WTC11 (cell line): Measurements from ENCODE around the gene PPP1R18. TPM values are rescaled to one million over a fixed set of nuclear protein-coding genes. Genes with fewer than 3 reads are reported as not detected.

Experiments
- ATAC-seq: fragments of 200-7000 bp; cut with Tn5 transposase; 2 replicates; pipeline ENCODE4 v1.10.0; 2021; ENCODE audit warnings: mild to moderate bottlenecking, moderate library complexity
- CTCF ChIA-PET: fragments of 300-600 bp; sonication (Branson Sonifier 250); formaldehyde crosslinking; loops from one replicate; lab custom pipeline; 2021; ENCODE audit warnings: antibody characterized with exemption; lab: Charles Lee
- POLR2A ChIA-PET: fragments of 350-600 bp; sonication (Branson Sonifier 250); formaldehyde crosslinking; loops from one replicate; lab custom pipeline; 2021; ENCODE audit warnings: antibody characterized with exemption; lab: Charles Lee
- DNase-seq: peaks from one replicate; pipeline ENCODE4 v3.0.0; 2021; ENCODE audit warnings: low spot score
- H3K27ac Mint-ChIP-seq: 2 replicates; pipeline ENCODE4 v1.8.0; 2021; ENCODE audit warnings: mixed read lengths
- H3K27me3 Mint-ChIP-seq: 2 replicates; pipeline ENCODE4 v1.8.0; 2021; ENCODE audit warnings: low read depth, mild to moderate bottlenecking, moderate library complexity, mixed read lengths
- H3K36me3 Mint-ChIP-seq: 2 replicates; pipeline ENCODE4 v1.8.0; 2021; ENCODE audit warnings: mixed read lengths
- H3K4me1 Mint-ChIP-seq: 2 replicates; pipeline ENCODE4 v1.8.0; 2022; ENCODE audit warnings: mixed read lengths
- H3K4me3 Mint-ChIP-seq: 2 replicates; pipeline ENCODE4 v1.8.0; 2021; ENCODE audit warnings: mild to moderate bottlenecking, moderate library complexity, mixed read lengths
- H3K9me3 Mint-ChIP-seq: 2 replicates; pipeline ENCODE4 v1.8.0; 2021; ENCODE audit warnings: mixed read lengths
- ATF1 ChIP-seq: sonication (generic); formaldehyde crosslinking; IDR thresholded peaks from 2 replicates; pipeline ENCODE4 v1.8.1; 2023; ENCODE audit warnings: mild to moderate bottlenecking, moderate library complexity, missing genetic modification reagents
- ATF6 ChIP-seq: sonication (generic); formaldehyde crosslinking; IDR thresholded peaks from 2 replicates; pipeline ENCODE4 v1.8.1; 2023; ENCODE audit warnings: mild to moderate bottlenecking, missing genetic modification reagents
- CDX4 ChIP-seq: fragments of 250-450 bp; sonication (Bioruptor Pico); IDR thresholded peaks from 2 replicates; pipeline ENCODE4 v1.9.0; 2021; ENCODE audit warnings: moderate library complexity, mild to moderate bottlenecking, inconsistent platforms, borderline replicate concordance
- CREM ChIP-seq: sonication (generic); formaldehyde crosslinking; IDR thresholded peaks from 2 replicates; pipeline ENCODE4 v1.8.1; 2022; ENCODE audit warnings: mild to moderate bottlenecking, missing genetic modification reagents, moderate library complexity
- ERG ChIP-seq: fragments of 250-450 bp; sonication (Bioruptor Pico); IDR thresholded peaks from 2 replicates; pipeline ENCODE4 v1.8.0; 2021; ENCODE audit warnings: mild to moderate bottlenecking
- GABPB1 ChIP-seq: sonication (generic); formaldehyde crosslinking; IDR thresholded peaks from 2 replicates; pipeline ENCODE4 v1.8.1; 2023; ENCODE audit warnings: mild to moderate bottlenecking, missing genetic modification reagents
- JUN ChIP-seq: sonication (generic); formaldehyde crosslinking; IDR thresholded peaks from 2 replicates; pipeline ENCODE4 v1.8.0; 2023; ENCODE audit warnings: mild to moderate bottlenecking, missing genetic modification reagents
- NFE2L1 ChIP-seq: sonication (generic); formaldehyde crosslinking; IDR thresholded peaks from 2 replicates; pipeline ENCODE4 v1.8.1; 2023; ENCODE audit warnings: missing genetic modification reagents
- NR3C1 ChIP-seq: sonication (generic); formaldehyde crosslinking; conservative IDR thresholded peaks from 2 replicates; pipeline ENCODE4 v1.8.1; 2023; ENCODE audit warnings: low read depth, mild to moderate bottlenecking, missing genetic modification reagents
- OVOL2 ChIP-seq: fragments of 250-450 bp; sonication (Bioruptor Pico); IDR thresholded peaks from 2 replicates; pipeline ENCODE4 v1.9.0; 2021; ENCODE audit warnings: mild to moderate bottlenecking, borderline replicate concordance
- RORB ChIP-seq: fragments of 250-450 bp; sonication (Bioruptor Pico); IDR thresholded peaks from 2 replicates; pipeline ENCODE4 v1.9.0; 2021; ENCODE audit warnings: mild to moderate bottlenecking
- SMAD4 ChIP-seq: sonication (generic); formaldehyde crosslinking; IDR thresholded peaks from 2 replicates; pipeline ENCODE4 v1.8.0; 2022; ENCODE audit warnings: mild to moderate bottlenecking, missing genetic modification reagents
- SP1 ChIP-seq: sonication (generic); formaldehyde crosslinking; conservative IDR thresholded peaks from 2 replicates; pipeline ENCODE4 v1.8.1; 2022; ENCODE audit warnings: missing genetic modification reagents
- TEAD4 ChIP-seq: sonication (generic); formaldehyde crosslinking; IDR thresholded peaks from 2 replicates; pipeline ENCODE4 v1.8.0; 2022; ENCODE audit warnings: mild to moderate bottlenecking, missing genetic modification reagents
- ZBTB43 ChIP-seq: sonication (generic); formaldehyde crosslinking; IDR thresholded peaks from 2 replicates; pipeline ENCODE4 v1.8.1; 2023; ENCODE audit warnings: mild to moderate bottlenecking, missing genetic modification reagents
- ZMAT4 ChIP-seq: fragments of 250-450 bp; sonication (Bioruptor Pico); IDR thresholded peaks from 2 replicates; pipeline ENCODE4 v1.9.0; 2021; ENCODE audit warnings: mild to moderate bottlenecking
- ZNF232 ChIP-seq: sonication (generic); formaldehyde crosslinking; IDR thresholded peaks from 2 replicates; pipeline ENCODE4 v1.8.0; 2022; ENCODE audit warnings: mild to moderate bottlenecking, missing genetic modification reagents
- ZNF416 ChIP-seq: fragments of 250-450 bp; sonication (Bioruptor Pico); IDR thresholded peaks from 2 replicates; pipeline ENCODE4 v1.9.0; 2021; ENCODE audit warnings: mild to moderate bottlenecking, inconsistent platforms
- ZNF425 ChIP-seq: fragments of 250-450 bp; sonication (Bioruptor Pico); conservative IDR thresholded peaks from 2 replicates; pipeline ENCODE4 v1.9.0; 2021; ENCODE audit warnings: mild to moderate bottlenecking
- ZNF671 ChIP-seq: fragments of 250-450 bp; sonication (Bioruptor Pico); IDR thresholded peaks from 2 replicates; pipeline ENCODE4 v1.8.0; 2021; ENCODE audit warnings: mild to moderate bottlenecking
- total RNA-seq: library from RNA; stranded (reverse); gene quantifications from 3 replicates; pipeline ENCODE4 v1.2.3, GENCODE V29; 2021

PPP1R18 gene
- total RNA-seq, 1 experiment from 2014 or later = 36.5 TPM

GRCh38 chr6:30726506-30727413 lies 40.3 kb upstream of the PPP1R18 start (continued):
- TF ChIP-seq ZNF425 (CRISPR knock-in tag) (peak; percentile 70; the same call in 1 of the 2 replicates), ZMAT4 (CRISPR knock-in tag) (peak; percentile 25; the same call in 1 of the 2 replicates), ZNF416 (CRISPR knock-in tag) (peak; percentile 77; the same call in 1 of the 2 replicates), ERG (peak; percentile 68), CREM (no peak), ZNF671 (CRISPR knock-in tag) (0 out of 2 replicates have a peak, but pooled peaks have one; percentile 7), ZNF232 (CRISPR knock-in tag) (no peak), ATF1 (CRISPR knock-in tag) (no peak)

- ATAC-seq (peak; percentile 45), DNase-seq (no peak)
- Mint-ChIP-seq H3K9me3 (no peaks in the 10 kb centered on the region), H3K4me1 (peaks cover 32% of the 10 kb centered on the region), H3K27ac (peak overlapping the region; percentile 92), H3K27me3 (no peaks in the 10 kb centered on the region), H3K36me3 (peaks cover 64% of the 10 kb centered on the region), H3K4me3 (no peak overlapping the region)
- ChIA-PET POLR2A (interaction anchor here (1.6 kb wide), 1 partner anchor 9 kb away, joined by 8 read pairs; the partner anchor contains the start of gene MDC1), CTCF (interaction anchor here (1.9 kb wide), 1 partner anchor 47 kb away, joined by 7 read pairs; no protein-coding TSS in a partner anchor)
- TF ChIP-seq ZMAT4 (CRISPR knock-in tag) (peak; percentile 81), ZNF671 (CRISPR knock-in tag) (peak; percentile 97), CDX4 (peak; percentile 72; the same call in 1 of the 2 replicates), ATF6 (no peak), JUN (CRISPR knock-in tag) (0 out of 2 replicates have a peak, but pooled peaks have one; percentile 64), SP1 (peak; percentile 42), ZBTB43 (0 out of 2 replicates have a peak, but pooled peaks have one; percentile 32), RORB (CRISPR knock-in tag) (peak; percentile 25; the same call in 1 of the 2 replicates), NFE2L1 (CRISPR knock-in tag) (peak; percentile 29; the same call in 1 of the 2 replicates), TEAD4 (CRISPR knock-in tag) (no peak), SMAD4 (no peak), ZNF232 (CRISPR knock-in tag) (0 out of 2 replicates have a peak, but pooled peaks have one; percentile 26), ZNF425 (CRISPR knock-in tag) (peak; percentile 93), OVOL2 (CRISPR knock-in tag) (no peak), NR3C1 (CRISPR knock-in tag) (no peak), GABPB1 (CRISPR knock-in tag) (0 out of 2 replicates have a peak, but pooled peaks have one; percentile 15)
These were observed 39.5 kb upstream of the PPP1R18 start for GRCh38 chr6:30725713-30726505.
